GM18508 (cell line): ENCODE data around the gene DDC.
"Not testable (repeated sequence)": the region's sequence is repeated elsewhere in the genome, so short reads cannot be mapped to it uniquely, and the experiment has no call there.

ENCODE experiments used
- ATAC-seq: cut with Tn5 transposase; IDR thresholded peaks from one replicate; pipeline ENCODE4 v1.9.1; 2021; ENCODE audit warnings: moderate number of reproducible peaks; ENCODE audit not compliant: insufficient read depth, unreplicated experiment

The DDC gene

GRCh38 chr7:50556247-50556991 is 8.8 kb downstream of the DDC start:
- no peak for ATAC-seq

- no peak for ATAC-seq
Measured at GRCh38 chr7:50555594-50556140, 9.5 kb downstream of the DDC start.

GRCh38 chr7:50554431-50555322 is 10.5 kb downstream of the DDC start:
- no peak for ATAC-seq

- no peak for ATAC-seq
Measured at GRCh38 chr7:50553973-50554372, 11.2 kb downstream of the DDC start.

- no peak for ATAC-seq
Measured at GRCh38 chr7:50552921-50553320, 12.3 kb downstream of the DDC start.

GRCh38 chr7:50552139-50552538 is 13.1 kb downstream of the DDC start:
- ATAC-seq: no peak

- ATAC-seq: not testable (repeated sequence)
Measured at GRCh38 chr7:50545613-50546012, 19.6 kb downstream of the DDC start.

GRCh38 chr7:50544992-50545391 is 20.2 kb downstream of the DDC start:
- no peak for ATAC-seq

GRCh38 chr7:50543776-50544442 is 21.3 kb downstream of the DDC start:
- ATAC-seq: no peak

GRCh38 chr7:50542132-50542531 is 23.1 kb downstream of the DDC start:
- ATAC-seq: no peak

- no peak for ATAC-seq
Measured at GRCh38 chr7:50540785-50541579, 24.2 kb downstream of the DDC start.

GRCh38 chr7:50539725-50540124 is 25.5 kb downstream of the DDC start:
- ATAC-seq: no peak

- ATAC-seq: no peak
Measured at GRCh38 chr7:50538478-50538877, 26.7 kb downstream of the DDC start.

GRCh38 chr7:50537417-50537816 is 27.8 kb downstream of the DDC start:
- ATAC-seq: no peak

GRCh38 chr7:50535291-50535711 is 29.9 kb downstream of the DDC start:
- ATAC-seq: not testable (repeated sequence)

GRCh38 chr7:50534690-50535290 is 30.4 kb downstream of the DDC start:
- ATAC-seq: no peak

GRCh38 chr7:50533866-50534265 is 31.3 kb downstream of the DDC start:
- no peak for ATAC-seq

GRCh38 chr7:50531928-50532327 is 33.3 kb downstream of the DDC start:
- ATAC-seq: no peak

- ATAC-seq: no peak
Measured at GRCh38 chr7:50531401-50531911, 33.7 kb downstream of the DDC start.
